Peyer's patch (tissue), 4 donors: Measurements from ENCODE around the gene VMAC. TPM values are rescaled to one million over a fixed set of nuclear protein-coding genes. Genes with fewer than 3 reads are reported as not detected.

Experiments
- DNase-seq, 3 donors: peaks; one replicate each; pipeline ENCODE4 v3.0.0-alpha.2; 2017 to 2019
- H3K27ac ChIP-seq, 4 donors: fragments of 200-600 bp; sonication (generic); one replicate each; pipeline ENCODE4 v1.5.1; 2016 to 2019
- H3K27me3 ChIP-seq, 2 donors: fragments of 200-600 bp; sonication (generic); one replicate each; pipeline ENCODE4 v1.5.1; 2019
- H3K36me3 ChIP-seq, 3 donors: fragments of 200-600 bp; sonication (generic); one replicate each; pipeline ENCODE4 v1.5.1; 2016 to 2019
- H3K4me1 ChIP-seq, 4 donors: fragments of 200-600 bp; sonication (generic); one replicate each; pipeline ENCODE4 v1.5.1; 2016 to 2019
- H3K4me3 ChIP-seq, 4 donors: fragments of 200-600 bp; sonication (generic); 1 replicate in 3 of 4; 2 replicates in 1 of 4; pipeline ENCODE4 v1.5.1; 2016 to 2019; ENCODE audit warnings: mild to moderate bottlenecking in 1 of 4
- H3K9me3 ChIP-seq, 4 donors: fragments of 200-600 bp; sonication (generic); one replicate each; pipeline ENCODE4 v1.5.1; 2016 to 2019; ENCODE audit warnings: mild to moderate bottlenecking in 1 of 4
- POLR2A ChIP-seq, 2 donors: fragments of 450-650 bp; IDR thresholded peaks; one replicate each; pipeline ENCODE4 v1.5.1; 2017; ENCODE audit warnings: antibody characterized with exemption in 2 of 2, mild to moderate bottlenecking in 2 of 2, moderate library complexity in 2 of 2
- total RNA-seq, 4 donors: library from RNA; depleted of rRNA; stranded (reverse); fragments of >200 nt; gene quantifications; one replicate each; pipeline ENCODE4 v1.1.0, GENCODE V29; 2016
- TF ChIP-seq, protein P1 (sequence below), 6 experiments: fragments of 450-650 bp in 4 of 6; fragments of 200-600 bp in 2 of 6; sonication (generic) in 1 of 6; IDR thresholded peaks; one replicate each; pipeline ENCODE4 v1.5.1; 2017 to 2019; ENCODE audit warnings: antibody characterized with exemption in 6 of 6, mild to moderate bottlenecking in 3 of 6, moderate library complexity in 1 of 6

VMAC gene
- total RNA-seq, 4 donors from 2014 or later: 9.6 to 24.8 (median 18.4) TPM

GRCh38 chr19:5900976-5901375 is 3.7 kb upstream of the VMAC start:
- Histone ChIP-seq H3K9me3 (no peaks in the 10 kb centered on the region), H3K4me3 (no peak overlapping the region), H3K4me1 (peaks cover 0 to 24% (median 8%) of the 10 kb centered on the region in 4 donors), H3K27me3 (no peaks in the 10 kb centered on the region), H3K36me3 (peaks cover 0 to 24% (median 0%) of the 10 kb centered on the region in 3 donors), H3K27ac (no peak overlapping the region)
- TF ChIP-seq POLR2A (IDR thresholded peaks at IDR 0.05): no peak
- TF ChIP-seq, protein P1, sequence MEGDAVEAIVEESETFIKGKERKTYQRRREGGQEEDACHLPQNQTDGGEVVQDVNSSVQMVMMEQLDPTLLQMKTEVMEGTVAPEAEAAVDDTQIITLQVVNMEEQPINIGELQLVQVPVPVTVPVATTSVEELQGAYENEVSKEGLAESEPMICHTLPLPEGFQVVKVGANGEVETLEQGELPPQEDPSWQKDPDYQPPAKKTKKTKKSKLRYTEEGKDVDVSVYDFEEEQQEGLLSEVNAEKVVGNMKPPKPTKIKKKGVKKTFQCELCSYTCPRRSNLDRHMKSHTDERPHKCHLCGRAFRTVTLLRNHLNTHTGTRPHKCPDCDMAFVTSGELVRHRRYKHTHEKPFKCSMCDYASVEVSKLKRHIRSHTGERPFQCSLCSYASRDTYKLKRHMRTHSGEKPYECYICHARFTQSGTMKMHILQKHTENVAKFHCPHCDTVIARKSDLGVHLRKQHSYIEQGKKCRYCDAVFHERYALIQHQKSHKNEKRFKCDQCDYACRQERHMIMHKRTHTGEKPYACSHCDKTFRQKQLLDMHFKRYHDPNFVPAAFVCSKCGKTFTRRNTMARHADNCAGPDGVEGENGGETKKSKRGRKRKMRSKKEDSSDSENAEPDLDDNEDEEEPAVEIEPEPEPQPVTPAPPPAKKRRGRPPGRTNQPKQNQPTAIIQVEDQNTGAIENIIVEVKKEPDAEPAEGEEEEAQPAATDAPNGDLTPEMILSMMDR (IDR thresholded peaks at IDR 0.05): no peak
- DNase-seq: no peak

GRCh38 chr19:5903056-5903623 is 1.5 kb upstream of the VMAC start:
- DNase-seq: no peak
- TF ChIP-seq, protein P1 (IDR thresholded peaks at IDR 0.05): no peak
- no peak for TF ChIP-seq POLR2A (IDR thresholded peaks at IDR 0.05)
- Histone ChIP-seq H3K4me1 (peaks cover 0 to 26% (median 9%) of the 10 kb centered on the region in 4 donors), H3K9me3 (no peaks in the 10 kb centered on the region), H3K36me3 (peaks cover 0 to 9% (median 0%) of the 10 kb centered on the region in 3 donors), H3K27me3 (no peaks in the 10 kb centered on the region), H3K4me3 (peak overlapping the region; percentile 69 to 89 (median 79)), H3K27ac (peak overlapping the region; percentile 85 to 91 (median 90))

- H3K9me3 ChIP-seq: no peaks in the 10 kb centered on the region
- peak within 1 kb of the TSS; percentile 75 to 89 (median 86) for H3K4me3 ChIP-seq
- peaks cover 0 to 26% (median 9%) of the 10 kb centered on the region in 4 donors for H3K4me1 ChIP-seq
Measured at GRCh38 chr19:5903624-5904351, 884 bp upstream of the VMAC start, which contains the start of gene NDUFA11. TSS of gene NDUFA11 (minus strand) at chr19:5903790. CDS start at chr19:5903708, 82 bp downstream.

DNA sequence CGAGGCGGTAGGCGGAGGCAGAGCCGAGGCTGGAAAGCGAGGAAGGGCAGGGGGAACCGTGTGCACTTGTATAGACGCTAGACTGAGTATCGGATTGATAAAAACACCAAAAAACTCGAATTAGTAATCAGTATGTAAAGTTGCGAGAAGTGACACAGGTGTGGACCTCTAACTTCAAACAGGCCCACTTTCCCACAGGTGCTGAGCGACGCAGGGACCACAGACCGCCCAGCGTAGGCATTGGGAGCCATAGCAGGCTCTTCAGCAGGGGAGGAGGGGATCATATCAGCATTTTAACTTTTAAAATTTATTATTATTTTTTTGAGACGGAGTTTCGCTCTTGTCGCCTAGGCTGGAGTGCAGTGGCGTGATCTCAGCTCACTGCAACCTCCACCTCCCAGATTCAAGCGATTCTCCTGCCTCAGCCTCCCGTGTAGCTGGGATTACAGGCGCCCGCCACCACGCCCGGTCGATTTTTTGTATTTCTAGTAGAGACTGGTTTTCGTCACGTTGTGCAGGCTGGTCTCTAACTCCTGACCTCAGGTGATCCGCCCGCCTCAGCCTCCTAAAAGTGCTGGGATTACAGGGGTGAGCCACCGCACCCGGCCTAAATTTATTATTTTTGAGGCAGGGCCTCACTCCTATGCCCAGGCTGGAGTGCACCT is 574 bp downstream of the VMAC start:
- Histone ChIP-seq H3K36me3 (peaks cover 0 to 19% (median 0%) of the 10 kb centered on the region in 3 donors), H3K4me3 (peak overlapping the region; percentile 75 to 89 (median 82)), H3K27ac (peak overlapping the region; percentile 67 to 91 (median 85)), H3K9me3 (no peaks in the 10 kb centered on the region), H3K4me1 (peaks cover 0 to 26% (median 9%) of the 10 kb centered on the region in 4 donors), H3K27me3 (no peaks in the 10 kb centered on the region)
- TF ChIP-seq, protein P1 (IDR thresholded peaks at IDR 0.05): no peak
- TF ChIP-seq POLR2A (IDR thresholded peaks at IDR 0.05): no peak
- peak in 1 of 3 donors; percentile 42 for DNase-seq

More at GRCh38 chr19:5903624-5904351, 884 bp upstream of the VMAC start, which contains the start of gene NDUFA11:
- peak; percentile 99 for DNase-seq
- Histone ChIP-seq H3K36me3 (peaks cover 0 to 10% (median 0%) of the 10 kb centered on the region in 3 donors), H3K27me3 (no peaks in the 10 kb centered on the region), H3K27ac (peak within 1 kb of the TSS; percentile 85 to 91 (median 90))
- peak; percentile 33 to 68 for TF ChIP-seq POLR2A (IDR thresholded peaks at IDR 0.05)
- TF ChIP-seq, protein P1 (IDR thresholded peaks at IDR 0.05): peak in 1 of 6 experiments; percentile 20

DNA sequence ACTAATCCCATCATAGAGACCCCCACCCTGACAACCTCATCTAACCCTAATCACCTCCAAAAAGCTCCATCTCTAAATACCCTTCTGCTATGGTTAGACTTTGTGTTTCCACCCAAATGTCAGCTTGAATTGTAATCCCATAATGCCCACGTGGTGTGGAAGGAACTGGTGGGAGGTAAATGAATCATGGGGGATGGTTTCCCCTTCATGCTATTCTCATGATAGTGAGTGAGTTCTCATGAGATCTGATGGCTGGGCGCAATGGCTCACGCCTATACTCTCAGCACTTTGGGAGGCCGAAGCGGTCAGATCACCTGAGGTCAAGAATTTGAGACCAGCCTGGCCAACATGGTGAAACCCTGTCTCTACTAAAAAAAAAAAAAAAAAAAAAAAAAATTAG is 2.6 kb downstream of the VMAC start:
- DNase-seq: no peak

More for the DNA sequence above, 2.6 kb downstream of the VMAC start:
- no peak overlapping the region for H3K27ac ChIP-seq
- TF ChIP-seq, protein P1 (IDR thresholded peaks at IDR 0.05): no peak
- no peak for TF ChIP-seq POLR2A (IDR thresholded peaks at IDR 0.05)
- H3K9me3 ChIP-seq: no peaks in the 10 kb centered on the region
- peaks cover 0 to 17% (median 0%) of the 10 kb centered on the region in 3 donors for H3K36me3 ChIP-seq
- peaks cover 0 to 19% (median 9%) of the 10 kb centered on the region in 4 donors for H3K4me1 ChIP-seq
- no peaks in the 10 kb centered on the region for H3K27me3 ChIP-seq
- no peak overlapping the region for H3K4me3 ChIP-seq
